ENCODE measurements around the gene ADM.

ADM gene

DNA sequence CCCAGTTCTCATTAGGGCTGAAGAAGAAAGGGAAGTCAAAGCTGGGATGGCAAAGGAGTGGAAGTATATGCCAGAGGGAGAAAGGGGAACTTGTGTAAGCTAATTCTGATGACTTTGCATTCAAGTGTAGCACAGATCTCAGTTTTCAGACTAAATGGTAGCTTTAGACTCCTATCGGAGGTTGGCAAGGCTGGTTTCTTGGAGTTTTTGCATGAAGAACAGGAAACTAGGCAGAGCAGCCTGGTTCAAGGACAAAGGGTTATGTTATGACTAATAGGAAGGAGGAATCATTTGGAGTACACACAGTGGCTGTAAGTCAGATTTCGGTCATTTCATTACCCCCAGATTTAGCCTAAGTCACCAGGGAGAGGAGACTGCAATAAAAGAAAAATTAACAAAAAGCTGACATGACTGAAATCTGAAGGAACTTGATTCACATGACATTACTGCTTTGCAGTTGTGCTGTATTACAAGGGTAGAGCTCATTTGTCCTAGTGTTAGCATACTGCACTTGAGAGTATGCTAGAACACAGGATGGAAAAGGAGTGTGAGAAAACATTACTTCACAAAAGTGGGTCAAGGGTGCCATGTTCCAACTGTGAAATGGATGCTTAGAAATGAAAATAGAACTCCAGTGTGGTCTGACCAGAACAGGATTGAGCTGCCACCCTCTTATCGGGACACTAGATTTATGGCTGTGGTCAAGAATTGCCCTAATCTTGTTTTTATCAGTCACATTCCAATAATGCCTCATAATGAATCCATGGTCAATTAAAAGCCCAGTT, 23.6 kb downstream of the ADM start:
- DNase-seq = peak; percentile 53

DNA sequence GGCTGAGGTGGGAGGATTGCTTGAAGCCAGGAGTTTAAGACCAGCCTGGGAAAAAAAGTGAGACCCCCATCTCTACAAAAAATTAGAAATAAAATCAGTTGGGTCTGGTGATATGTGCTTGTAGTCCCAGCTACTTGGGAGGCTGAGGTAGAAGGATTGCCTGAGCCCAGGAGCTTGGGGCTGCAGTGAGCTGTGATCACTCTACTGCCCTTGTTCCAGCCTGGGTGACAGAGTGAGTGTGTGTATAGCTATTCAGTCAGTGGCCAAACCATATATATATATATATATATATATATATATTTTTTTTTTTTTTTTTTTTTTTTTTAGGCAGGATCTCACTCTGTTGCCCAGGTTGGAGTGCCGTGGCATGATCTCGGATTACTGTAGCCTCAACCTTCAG, 24.5 kb downstream of the ADM start:
- DNase-seq = no peak

DNA sequence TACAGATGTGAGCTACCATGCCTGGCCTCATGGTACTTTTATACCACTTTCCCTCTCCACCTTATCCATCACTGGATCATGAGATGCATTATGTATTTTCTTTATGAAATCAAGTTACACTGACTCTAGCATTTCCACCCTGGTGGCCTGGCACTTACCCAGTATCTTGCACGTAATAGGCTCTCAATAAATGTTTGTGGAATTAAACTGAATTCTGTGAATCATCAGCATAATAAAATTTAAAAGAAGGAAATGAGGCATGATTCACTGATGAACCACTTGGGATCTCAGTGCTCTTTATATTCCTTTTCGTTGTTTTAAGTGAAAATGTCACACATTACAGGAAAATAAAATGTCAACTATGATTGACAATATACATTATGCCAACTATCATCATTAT, 25.1 kb downstream of the ADM start:
- DNase-seq = peak; percentile 90

DNA sequence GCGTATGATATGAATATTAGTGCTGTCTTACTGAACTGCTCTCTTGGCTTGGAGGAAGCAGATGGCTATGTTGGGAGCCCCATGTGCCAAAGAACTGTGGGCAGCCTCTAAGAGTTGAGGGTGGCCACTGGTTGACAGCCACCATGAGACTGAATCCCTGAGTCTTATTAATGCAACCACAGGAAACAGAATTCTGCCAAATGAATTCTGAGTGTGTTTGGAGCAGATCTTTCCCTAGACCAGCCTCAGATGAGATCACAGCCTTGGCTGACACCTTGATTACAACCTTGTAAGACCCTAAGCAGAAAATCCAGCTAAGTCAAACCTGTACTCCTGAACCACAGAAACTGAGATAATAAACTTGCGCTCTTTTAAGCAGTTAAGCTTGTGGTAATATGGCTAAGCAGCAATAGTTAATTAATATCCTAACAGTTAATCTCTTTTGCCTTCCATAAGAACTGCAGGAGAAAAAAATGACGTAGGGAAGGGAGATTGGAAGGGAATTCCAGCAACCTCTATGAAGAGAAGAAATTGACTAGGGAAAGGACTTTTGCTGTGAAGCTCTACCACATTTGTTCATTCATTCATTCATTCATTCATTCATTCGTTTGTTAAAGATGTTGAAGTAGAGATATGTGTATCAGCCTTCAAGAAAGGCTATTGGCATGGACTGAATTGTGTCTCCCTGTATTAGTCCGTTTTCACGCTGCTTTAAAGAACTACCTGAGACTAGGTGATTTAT, 26.8 kb downstream of the ADM start:
- no peak for DNase-seq

DNA sequence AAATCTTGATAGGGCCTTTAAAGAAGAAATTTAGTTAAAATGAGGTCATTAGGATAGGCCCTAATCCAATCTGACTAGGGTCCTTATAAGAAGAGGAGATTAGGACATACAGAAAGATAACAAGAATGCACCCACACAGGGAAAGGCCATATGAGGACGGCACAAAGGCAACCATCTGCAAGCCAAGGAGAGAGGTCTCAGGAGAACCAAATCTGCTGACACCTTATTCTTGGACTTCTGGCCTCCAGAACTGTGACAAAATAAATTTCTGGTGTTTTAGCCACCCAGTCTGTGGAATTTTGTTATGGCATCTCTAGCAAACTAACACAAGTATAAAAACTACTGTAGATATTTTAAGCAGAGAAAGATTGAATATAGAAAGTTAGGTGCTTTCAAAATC, 28.6 kb downstream of the ADM start:
- DNase-seq = no peak

DNA sequence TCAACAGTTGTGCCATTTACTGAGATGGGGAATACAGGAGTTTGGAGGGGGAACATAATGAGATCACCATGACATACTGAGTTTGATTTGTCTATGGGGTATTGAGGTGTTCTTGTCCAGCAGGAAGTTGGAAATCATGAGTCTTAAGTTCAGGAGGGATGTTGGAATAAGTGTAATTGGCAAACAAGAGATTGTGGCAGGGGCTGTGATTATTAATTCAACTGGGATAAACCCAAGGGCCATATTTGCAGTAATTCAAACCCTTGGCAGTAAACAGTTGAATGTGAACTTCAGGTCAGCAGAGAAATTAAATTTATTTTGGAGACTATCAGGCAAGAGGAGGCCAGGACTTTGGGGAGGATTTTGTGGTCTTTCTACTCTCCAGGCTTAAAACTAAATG, 33.4 kb downstream of the ADM start:
- DNase-seq = no peak

DNA sequence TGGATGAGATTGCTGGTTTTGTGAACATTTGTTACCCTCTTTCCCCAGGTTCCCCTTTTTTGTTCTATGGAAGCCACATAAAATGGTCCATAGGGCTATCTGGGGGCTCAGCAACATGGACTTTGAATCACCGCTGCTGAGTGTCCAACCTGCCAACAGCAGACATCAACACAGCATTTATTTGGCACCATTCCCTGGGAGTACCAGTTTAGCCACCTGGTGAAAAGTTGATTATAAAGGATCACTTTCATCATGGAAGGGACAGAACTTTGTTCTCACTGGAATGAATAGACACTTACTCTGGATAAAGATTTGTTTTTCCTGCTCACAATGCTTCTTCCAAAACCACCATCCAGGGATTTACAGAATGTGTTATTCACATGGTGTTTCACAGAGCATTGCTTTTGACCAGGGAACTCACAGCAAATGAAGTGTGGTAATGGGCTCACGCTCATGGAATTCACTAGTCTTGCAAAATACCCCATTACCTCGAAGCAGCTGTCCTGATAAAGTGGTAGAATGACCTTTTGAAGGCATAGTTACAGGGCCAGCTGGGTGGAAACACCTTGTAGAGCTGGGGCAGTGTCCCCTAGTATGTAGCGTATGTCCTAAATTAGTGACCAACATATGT, 43.9 kb downstream of the ADM start:
- DNase-seq = peak; percentile 83

DNA sequence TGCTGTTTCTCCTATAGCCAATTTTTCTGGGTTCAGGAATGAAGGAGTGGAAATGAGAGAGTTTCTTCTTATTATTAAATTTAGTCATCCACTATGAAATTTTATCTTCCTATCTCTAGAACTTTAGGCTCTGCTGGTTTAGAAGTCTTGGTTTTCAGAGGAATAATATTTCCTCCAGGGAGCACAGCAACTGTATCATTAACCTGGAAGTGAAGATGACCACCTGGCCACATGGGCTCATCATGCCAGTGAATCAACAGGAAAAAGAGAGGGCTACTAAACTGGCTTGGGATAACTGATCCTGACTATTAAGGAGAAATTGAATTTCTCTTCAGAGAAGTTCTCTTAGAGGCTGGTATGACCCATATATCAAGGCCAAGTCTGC, 44.4 kb downstream of the ADM start:
- DNase-seq = no peak

DNA sequence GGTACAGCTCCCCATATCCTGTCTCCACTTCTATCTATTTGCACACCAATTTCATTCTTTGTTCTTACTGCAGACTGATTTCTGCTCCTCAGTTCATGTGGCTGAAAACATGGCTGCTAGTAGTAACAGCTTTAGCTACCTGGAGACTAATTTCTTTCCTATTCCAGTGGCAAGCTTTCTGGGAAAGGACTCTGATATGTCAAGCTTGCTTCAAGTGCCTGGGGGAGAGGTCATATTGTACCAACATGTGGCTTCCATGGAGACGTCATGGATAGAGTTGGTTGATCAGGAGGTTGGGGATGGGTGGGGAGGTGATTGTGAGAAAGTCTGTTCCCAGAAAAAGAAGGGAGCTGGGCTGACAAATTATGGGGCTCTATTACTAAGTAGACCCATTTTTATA, 44.9 kb downstream of the ADM start:
- no peak for DNase-seq

DNA sequence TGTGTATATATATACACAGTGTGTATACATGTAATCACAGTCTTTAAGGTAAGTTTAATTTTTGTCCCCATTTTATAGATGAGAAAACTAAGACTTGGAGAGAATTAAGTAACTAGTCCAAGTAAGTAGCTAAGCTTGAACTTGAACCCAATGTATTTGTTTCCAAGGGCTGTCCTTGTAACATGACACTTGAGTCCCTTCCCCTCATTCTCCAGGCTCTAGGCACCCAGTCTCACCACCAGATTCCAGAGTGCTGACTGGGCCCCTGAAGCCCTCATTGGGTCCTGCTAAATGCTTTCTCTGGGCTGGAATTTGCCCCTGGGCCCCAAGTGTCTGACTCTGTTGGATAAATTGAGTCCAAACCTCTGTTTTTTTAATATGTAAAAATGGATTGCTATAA, 45.5 kb downstream of the ADM start:
- peak; percentile 86 for DNase-seq

DNA sequence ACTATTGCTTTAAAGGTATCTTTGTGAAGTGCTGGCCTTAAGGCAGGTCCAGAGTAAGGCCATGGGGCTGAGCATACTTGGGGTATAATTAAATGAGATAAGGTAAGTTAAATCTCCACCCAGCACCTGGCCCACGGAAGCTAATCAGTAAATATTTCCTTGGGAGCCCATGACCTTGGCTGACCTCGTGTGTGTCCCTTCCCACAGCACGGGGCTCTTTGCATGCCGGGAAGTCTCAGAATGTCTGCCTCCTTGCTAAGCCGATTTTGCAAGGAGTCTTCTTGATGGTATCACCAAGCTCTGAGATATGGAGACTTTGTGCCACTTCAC, 46.5 kb downstream of the ADM start:
- DNase-seq = no peak

DNA sequence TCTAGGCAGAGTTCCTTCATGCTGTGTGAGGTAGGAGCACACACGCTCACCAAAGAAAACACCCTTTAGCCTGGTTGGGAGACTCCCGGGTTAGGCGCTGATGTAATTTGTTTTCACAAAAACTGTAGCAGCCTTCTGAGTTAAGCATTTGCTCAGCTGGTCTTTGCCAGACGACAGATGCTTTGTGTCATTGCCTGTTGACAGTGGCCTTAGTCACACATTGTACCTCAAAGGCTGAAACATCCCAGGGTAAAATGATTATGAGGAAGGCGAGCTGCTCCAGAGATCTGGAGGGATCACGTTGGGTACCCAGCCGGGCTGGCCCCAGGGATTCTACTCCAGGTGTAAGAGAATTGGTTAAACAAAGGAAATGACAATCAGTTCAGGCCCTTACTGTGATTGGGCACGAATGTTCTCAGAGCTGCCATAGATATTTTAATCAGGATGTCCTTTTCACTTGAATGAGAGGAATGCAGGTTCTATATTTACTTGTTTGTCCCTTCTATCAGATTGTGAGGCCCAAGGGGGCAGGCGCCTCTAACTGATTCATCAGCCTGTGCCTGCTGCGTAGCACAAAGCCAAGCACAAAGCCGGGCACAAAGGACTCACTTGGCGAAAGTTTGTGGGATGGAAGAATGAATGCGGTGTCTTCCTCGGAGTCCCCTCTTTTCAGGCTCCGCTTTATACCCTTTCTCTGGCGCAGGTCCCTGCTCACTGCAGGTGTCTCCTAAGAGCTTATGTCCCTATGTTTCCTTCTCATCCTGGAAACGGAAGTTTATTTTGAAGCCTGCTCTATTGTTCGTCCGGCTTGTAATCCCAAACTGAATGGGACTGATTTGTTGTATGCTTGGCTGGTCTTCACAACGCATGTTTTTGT, 47.1 kb downstream of the ADM start:
- DNase-seq = peak; percentile 67

DNA sequence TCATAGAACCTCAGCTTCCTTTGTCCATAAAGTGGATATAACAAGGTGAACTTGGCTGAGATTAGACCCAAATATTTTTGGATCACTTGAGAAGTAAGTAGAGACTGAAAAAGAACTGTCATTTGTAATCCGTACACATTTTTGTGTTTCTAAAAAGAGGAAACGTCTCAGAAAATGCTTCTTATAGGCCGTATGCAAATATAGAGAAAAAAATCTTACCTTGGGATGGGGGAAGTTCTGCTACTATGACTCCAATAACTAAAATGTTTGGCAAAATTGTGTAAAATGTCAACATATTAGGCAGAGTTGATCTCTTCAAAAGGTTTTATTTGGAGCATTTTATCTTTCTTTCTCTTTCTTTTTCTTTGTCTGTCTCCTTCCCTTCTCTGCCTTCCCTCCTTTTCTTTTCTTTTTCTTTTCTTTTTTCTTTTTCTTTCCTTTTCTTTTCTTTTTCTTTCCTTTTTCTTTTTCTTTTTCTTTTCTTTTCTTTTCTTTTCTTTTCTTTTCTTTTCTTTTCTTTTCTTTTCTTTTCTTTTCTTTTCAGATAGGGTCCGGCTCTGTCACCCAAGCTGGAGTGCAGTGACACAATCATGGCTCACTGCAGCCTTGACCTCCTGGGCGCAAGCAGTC, 48.2 kb downstream of the ADM start:
- DNase-seq = no peak

DNA sequence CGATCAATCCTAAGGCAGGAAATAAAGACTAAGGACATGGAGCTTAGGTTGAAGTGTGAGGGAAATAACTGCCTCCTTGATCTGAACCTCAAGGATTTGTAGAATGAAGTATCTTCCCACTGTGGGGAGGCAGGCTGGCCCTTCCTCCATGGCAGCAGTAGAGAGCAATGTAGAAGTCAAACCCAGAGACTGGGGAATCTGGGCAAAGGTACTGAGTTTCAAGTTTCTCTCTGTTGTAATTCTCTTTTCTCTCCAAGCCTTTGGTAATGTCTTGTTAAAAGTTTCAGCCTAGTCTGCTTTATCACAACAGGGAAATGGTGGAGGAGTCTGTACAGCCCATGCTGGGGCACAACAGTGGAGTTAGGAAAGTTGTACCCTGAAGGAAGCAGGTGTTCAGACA, 49.5 kb downstream of the ADM start:
- no peak for DNase-seq

DNA sequence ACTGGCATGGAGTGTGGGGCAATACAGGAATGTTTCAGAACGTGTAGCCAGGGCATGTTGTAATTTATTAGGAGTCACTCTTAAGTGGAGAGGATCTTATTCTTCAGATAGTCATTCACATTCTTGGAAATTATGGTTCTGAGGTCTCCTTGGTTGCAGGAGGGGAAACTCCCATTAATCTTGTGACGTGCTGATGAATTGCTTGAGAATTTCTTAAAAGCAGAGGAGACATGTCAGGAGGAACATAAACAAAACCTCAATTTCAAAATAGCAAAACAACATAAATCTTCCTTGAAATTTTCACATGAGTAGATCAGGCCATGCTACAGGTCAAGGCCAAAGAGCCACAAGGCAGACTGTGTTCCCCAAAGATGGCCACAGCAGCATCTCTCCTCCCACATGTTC, 50.4 kb downstream of the ADM start:
- DNase-seq = peak; percentile 78

DNA sequence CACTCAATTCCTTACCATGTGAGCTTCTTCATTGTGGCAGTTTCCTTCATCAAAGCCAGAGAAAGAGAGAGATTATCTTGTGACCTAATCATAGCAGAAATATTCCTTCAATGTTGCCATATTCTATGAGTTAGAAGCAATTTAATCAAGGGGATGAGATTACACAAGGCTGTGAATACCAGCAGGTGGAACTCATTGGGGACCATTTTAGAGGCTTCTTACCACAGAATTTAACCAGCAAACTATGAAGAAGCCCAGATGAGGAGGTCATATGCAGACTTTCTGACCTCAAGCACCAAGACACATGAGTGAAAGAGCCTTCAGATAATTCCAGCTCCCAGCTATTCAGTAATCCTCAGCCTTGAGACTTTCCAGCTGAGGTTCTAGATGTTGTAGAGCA, 51.3 kb downstream of the ADM start:
- DNase-seq = no peak

Data from fibroblast of skin of abdomen (primary cell).